Mammary epithelial cell (primary cell): Measurements from ENCODE around the gene HOXA7.

Experiments
- CTCF ChIP-seq, 2 donors: IDR thresholded peaks in 1 of 2; conservative IDR thresholded peaks in 1 of 2; 2 replicates each; pipeline ENCODE4 v1.5.1; 2011 to 2012; ENCODE audit warnings: inconsistent platforms in 2 of 2, low read length in 2 of 2, mild to moderate bottlenecking in 2 of 2, control low read depth in 1 of 2, low read depth in 1 of 2; ENCODE audit not compliant: insufficient read depth in 1 of 2; ENCODE audit errors: extremely low read depth in 1 of 2
- EZH2 ChIP-seq: IDR thresholded peaks from 2 replicates; pipeline ENCODE4 v1.6.1; 2012; ENCODE audit warnings: low read length, inconsistent platforms, borderline replicate concordance

GRCh38 chr7:27145165-27145913 is 11.1 kb downstream of the HOXA7 start:
- TF ChIP-seq CTCF (conservative IDR thresholded peaks at IDR 0.05 in 1 of 2, IDR thresholded peaks at IDR 0.05 in 1 of 2; ENCODE audit: extremely low read depth in 1 of 2, insufficient read depth in 1 of 2, low read depth in 1 of 2, low read length in 2 of 2) (no peak), EZH2 (no peak)
